Esophagus muscularis mucosa (tissue), 4 donors: ENCODE results near the gene VSIG2. TPM values are rescaled to one million over a fixed set of nuclear protein-coding genes. Genes with fewer than 3 reads are reported as not detected.

Experiments used
- total RNA-seq, 4 donors: library from RNA; depleted of rRNA; stranded (reverse); fragments of >200 nt; gene quantifications; one replicate each; pipeline versions ENCODE4 v1.1.0 to v1.2.1, GENCODE V29; 2016

Gene VSIG2
- total RNA-seq, 4 donors from 2014 or later = 0.29 TPM; not detected in 3

Other genes starting within 250 kb of the VSIG2 start
- not detected for gene OR8B12, start 208.6 kb downstream of the VSIG2 start, total RNA-seq
- not detected for gene OR8A1, start 182.3 kb downstream of the VSIG2 start, total RNA-seq
- gene PANX3, start 140.8 kb downstream of the VSIG2 start, total RNA-seq = not detected
- 10 to 100 TPM; 32.0 to 50.9 (median 35.8) TPM for gene TBRG1, start 129.4 kb downstream of the VSIG2 start, total RNA-seq
- gene SIAE, start 78.5 kb downstream of the VSIG2 start, total RNA-seq = 1 to 10 TPM; 3.1 to 4.5 (median 3.5) TPM
- 1 to 10 TPM; 4.2 to 8.6 (median 5.8) TPM for gene SPA17, start 78.4 kb downstream of the VSIG2 start, total RNA-seq
- gene NRGN, start 12.3 kb downstream of the VSIG2 start, total RNA-seq = 1 to 10 TPM; 1.4 to 2.3 (median 1.6) TPM
- gene ESAM, start 10.0 kb upstream of the VSIG2 start, total RNA-seq = 10 to 100 TPM; 10.8 to 52.8 (median 41.1) TPM
- 10 to 100 TPM in 3 of 4 donors, 1 to 10 TPM in 1; 9.6 to 14.0 (median 12.1) TPM for gene MSANTD2, start 48.2 kb upstream of the VSIG2 start, total RNA-seq
- 10 to 100 TPM in 1 of 4 donors, 1 to 10 TPM in 3; 5.0 to 10.8 (median 8.5) TPM for gene ROBO3, start 113.2 kb upstream of the VSIG2 start, total RNA-seq
- gene ROBO4, start 145.6 kb upstream of the VSIG2 start, total RNA-seq = 10 to 100 TPM; 16.2 to 49.8 (median 36.7) TPM
- gene HEPN1, start 167.0 kb upstream of the VSIG2 start, total RNA-seq = not detected
- gene HEPACAM, start 183.8 kb upstream of the VSIG2 start, total RNA-seq = 1 to 10 TPM in 3 of 4 donors, under 1 TPM in 1; 0.42 to 2.1 (median 1.1) TPM
- gene CCDC15, start 201.9 kb upstream of the VSIG2 start, total RNA-seq = 1 to 10 TPM in 1 of 4 donors, under 1 TPM in 3; 0.42 to 1.6 (median 0.60) TPM